ENCODE data around the gene TRMT112. TPM values are rescaled to one million over a fixed set of nuclear protein-coding genes. Genes with fewer than 3 reads are reported as not detected.
A peak's percentile ranks its signal among the peaks of the same experiment; 100 is the strongest.

The TRMT112 gene
- total RNA-seq, 1 donor from 2014 or later: 257 TPM

DNA sequence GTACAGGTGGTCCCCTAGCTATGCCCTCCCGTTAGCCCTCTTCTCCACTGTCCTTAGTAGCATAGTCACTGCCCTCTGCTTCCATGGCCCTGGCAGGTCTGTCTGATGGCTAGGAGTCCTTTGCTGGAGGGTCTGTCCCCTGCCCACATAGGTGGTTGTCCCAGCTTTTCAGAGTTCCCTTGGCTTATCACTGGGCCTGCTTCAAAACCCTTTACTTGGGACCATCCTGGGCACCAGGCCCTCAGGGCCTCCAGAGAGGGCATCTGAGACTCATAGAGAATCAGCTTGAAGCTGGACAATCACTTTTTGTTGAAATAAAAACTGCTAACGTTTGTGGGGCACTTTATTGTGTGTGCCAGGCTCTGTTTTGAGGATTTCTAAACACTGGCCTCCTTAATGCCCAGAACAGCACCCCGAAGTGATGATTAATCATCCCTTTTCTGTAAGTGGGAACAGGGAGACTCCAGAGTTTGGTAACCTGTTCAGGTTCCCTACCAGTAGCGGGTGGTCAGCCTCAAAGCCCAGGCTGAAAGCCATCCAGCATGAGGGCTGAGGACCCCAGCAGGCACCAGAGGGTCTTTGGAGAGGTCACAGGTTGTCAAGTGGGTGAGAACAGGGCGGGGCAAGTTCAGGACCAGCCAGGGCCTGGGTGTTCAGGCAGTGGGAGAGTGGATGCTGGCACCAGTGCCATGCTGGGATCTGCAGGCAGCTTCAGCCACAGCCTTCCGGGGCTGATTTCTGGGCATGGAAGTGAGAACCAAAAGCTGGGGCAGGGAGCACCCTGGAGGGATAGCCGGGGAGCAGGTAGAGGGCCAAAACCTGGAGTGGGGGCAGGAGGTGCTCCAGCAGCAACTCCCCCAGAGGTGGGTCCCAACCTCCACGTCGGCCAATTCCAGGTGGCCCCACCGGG is 26.8 kb downstream of the TRMT112 start:
- peaks cover 4% of the 10 kb centered on the region for H3K36me3 Mint-ChIP-seq
- H3K27ac Mint-ChIP-seq: no peak overlapping the region
- H3K27me3 ChIP-seq: peaks cover 72% of the 10 kb centered on the region
- H3K27ac ChIP-seq: no peak overlapping the region
- H3K4me1 ChIP-seq: peaks cover 14% of the 10 kb centered on the region
- H3K79me2 ChIP-seq (ENCODE audit: low read depth): no peaks in the 10 kb centered on the region
- peaks cover 31% of the 10 kb centered on the region for H4K20me1 ChIP-seq (ENCODE audit: low read depth)
- H3K4me1 Mint-ChIP-seq: peaks cover 17% of the 10 kb centered on the region
- no peaks in the 10 kb centered on the region for H3F3A ChIP-seq (ENCODE audit: low read depth)
- DNase-seq (ENCODE audit: low spot score): no peak
- H2AFZ ChIP-seq (replicated peaks): no peak overlapping the region
- no peaks in the 10 kb centered on the region for H3K36me3 ChIP-seq
- peak overlapping the region; percentile 80 for H3K4me3 Mint-ChIP-seq
- peaks cover 55% of the 10 kb centered on the region for H3K27me3 Mint-ChIP-seq (ENCODE audit: insufficient read depth, low read depth)
- H3K9me3 Mint-ChIP-seq: peaks cover 2% of the 10 kb centered on the region
- TF ChIP-seq, protein P1, sequence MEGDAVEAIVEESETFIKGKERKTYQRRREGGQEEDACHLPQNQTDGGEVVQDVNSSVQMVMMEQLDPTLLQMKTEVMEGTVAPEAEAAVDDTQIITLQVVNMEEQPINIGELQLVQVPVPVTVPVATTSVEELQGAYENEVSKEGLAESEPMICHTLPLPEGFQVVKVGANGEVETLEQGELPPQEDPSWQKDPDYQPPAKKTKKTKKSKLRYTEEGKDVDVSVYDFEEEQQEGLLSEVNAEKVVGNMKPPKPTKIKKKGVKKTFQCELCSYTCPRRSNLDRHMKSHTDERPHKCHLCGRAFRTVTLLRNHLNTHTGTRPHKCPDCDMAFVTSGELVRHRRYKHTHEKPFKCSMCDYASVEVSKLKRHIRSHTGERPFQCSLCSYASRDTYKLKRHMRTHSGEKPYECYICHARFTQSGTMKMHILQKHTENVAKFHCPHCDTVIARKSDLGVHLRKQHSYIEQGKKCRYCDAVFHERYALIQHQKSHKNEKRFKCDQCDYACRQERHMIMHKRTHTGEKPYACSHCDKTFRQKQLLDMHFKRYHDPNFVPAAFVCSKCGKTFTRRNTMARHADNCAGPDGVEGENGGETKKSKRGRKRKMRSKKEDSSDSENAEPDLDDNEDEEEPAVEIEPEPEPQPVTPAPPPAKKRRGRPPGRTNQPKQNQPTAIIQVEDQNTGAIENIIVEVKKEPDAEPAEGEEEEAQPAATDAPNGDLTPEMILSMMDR (IDR thresholded peaks at IDR 0.05): no peak
- no peak for TF ChIP-seq EZH2 (IDR thresholded peaks at IDR 0.05)
- no peak for TF ChIP-seq EZH2phosphoT487 (IDR thresholded peaks at IDR 0.05)
- H3K9ac ChIP-seq: no peak overlapping the region
- no peaks in the 10 kb centered on the region for H3K9me3 ChIP-seq (ENCODE audit: low read depth)
- H3K4me3 ChIP-seq: no peak overlapping the region
- peak overlapping the region; percentile 85 for H3K4me2 ChIP-seq

- H3K36me3 Mint-ChIP-seq: peaks cover 4% of the 10 kb centered on the region
- no peaks in the 10 kb centered on the region for H3K36me3 ChIP-seq
- DNase-seq (ENCODE audit: low spot score): no peak
- H2AFZ ChIP-seq (replicated peaks): no peak overlapping the region
- H3K4me3 Mint-ChIP-seq: peak overlapping the region; percentile 46
- no peaks in the 10 kb centered on the region for H3F3A ChIP-seq (ENCODE audit: low read depth)
- H3K27ac ChIP-seq: no peak overlapping the region
- no peaks in the 10 kb centered on the region for H3K79me2 ChIP-seq (ENCODE audit: low read depth)
- H3K9ac ChIP-seq: no peak overlapping the region
- H3K4me3 ChIP-seq: no peak overlapping the region
- H3K27me3 Mint-ChIP-seq (ENCODE audit: insufficient read depth, low read depth): peaks cover 44% of the 10 kb centered on the region
- H3K4me2 ChIP-seq: no peak overlapping the region
- H3K27ac Mint-ChIP-seq: no peak overlapping the region
- H3K27me3 ChIP-seq: peaks cover 57% of the 10 kb centered on the region
- peaks cover 31% of the 10 kb centered on the region for H4K20me1 ChIP-seq (ENCODE audit: low read depth)
- TF ChIP-seq EZH2 (IDR thresholded peaks at IDR 0.05) (no peak), EZH2phosphoT487 (IDR thresholded peaks at IDR 0.05) (no peak)
- TF ChIP-seq, protein P1 (IDR thresholded peaks at IDR 0.05): no peak
- H3K4me1 Mint-ChIP-seq: peaks cover 17% of the 10 kb centered on the region
- H3K9me3 ChIP-seq (ENCODE audit: low read depth): no peaks in the 10 kb centered on the region
- H3K9me3 Mint-ChIP-seq: peaks cover 2% of the 10 kb centered on the region
- H3K4me1 ChIP-seq: peaks cover 14% of the 10 kb centered on the region
Observed at GRCh38 chr11:64289002-64289564, 28.3 kb downstream of the TRMT112 start.

GRCh38 chr11:64288353-64288750 is 29.0 kb downstream of the TRMT112 start:
- peaks cover 14% of the 10 kb centered on the region for H3K4me1 ChIP-seq

More at GRCh38 chr11:64288353-64288750, 29.0 kb downstream of the TRMT112 start:
- no peak for DNase-seq (ENCODE audit: low spot score)
- Histone ChIP-seq H3K9ac (no peak overlapping the region), H2AFZ (replicated peaks) (no peak overlapping the region), H3K36me3 (no peaks in the 10 kb centered on the region), H3K27ac (no peak overlapping the region), H3K9me3 (ENCODE audit: low read depth) (no peaks in the 10 kb centered on the region), H3K4me3 (no peak overlapping the region), H3K27me3 (peaks cover 49% of the 10 kb centered on the region), H4K20me1 (ENCODE audit: low read depth) (peaks cover 31% of the 10 kb centered on the region), H3K79me2 (ENCODE audit: low read depth) (peaks cover 2% of the 10 kb centered on the region), H3K4me2 (no peak overlapping the region), H3F3A (ENCODE audit: low read depth) (peaks cover 4% of the 10 kb centered on the region)
- Mint-ChIP-seq H3K4me1 (peaks cover 18% of the 10 kb centered on the region), H3K27me3 (ENCODE audit: insufficient read depth, low read depth) (peaks cover 36% of the 10 kb centered on the region), H3K4me3 (no peak overlapping the region), H3K9me3 (peaks cover 2% of the 10 kb centered on the region), H3K27ac (no peak overlapping the region), H3K36me3 (peaks cover 4% of the 10 kb centered on the region)
- TF ChIP-seq EZH2phosphoT487 (IDR thresholded peaks at IDR 0.05) (no peak), EZH2 (IDR thresholded peaks at IDR 0.05) (no peak)
- TF ChIP-seq, protein P1 (IDR thresholded peaks at IDR 0.05): no peak
